Thoracic aorta (tissue), 2 donors: ENCODE results near the gene OAT. TPM values are rescaled to one million over a fixed set of nuclear protein-coding genes. Genes with fewer than 3 reads are reported as not detected.
A peak's percentile ranks its signal among the peaks of the same experiment; 100 is the strongest.

Experiments
- ATAC-seq: fragments of 150-250 bp; one replicate; pipeline ENCODE4 v1.8.0; 2017; ENCODE audit warnings: low read depth; ENCODE audit not compliant: insufficient number of reproducible peaks, low FRiP score
- DNase-seq: peaks from one replicate; pipeline ENCODE4 v3.0.0-alpha.2; 2020; ENCODE audit warnings: low spot score
- H3K27ac ChIP-seq, 2 donors: fragments of 200-600 bp; sonication (generic); 1 replicate in 1 of 2; 2 replicates in 1 of 2; pipeline ENCODE4 v1.5.1; 2016; ENCODE audit warnings: mild to moderate bottlenecking in 2 of 2, moderate library complexity in 2 of 2
- H3K27me3 ChIP-seq: fragments of 200-600 bp; sonication (generic); replicated peaks from 2 replicates; pipeline ENCODE4 v1.6.0; 2016; ENCODE audit warnings: mild to moderate bottlenecking; ENCODE audit not compliant: insufficient read depth
- H3K36me3 ChIP-seq: fragments of 200-600 bp; sonication (generic); one replicate; pipeline ENCODE4 v1.5.1; 2016
- H3K4me1 ChIP-seq, 2 donors: fragments of 200-600 bp; sonication (generic); 1 replicate in 1 of 2; 2 replicates in 1 of 2; pipeline versions ENCODE4 v1.5.1 to v1.6.0; 2016; ENCODE audit warnings: low read depth in 2 of 2, mild to moderate bottlenecking in 1 of 2; ENCODE audit not compliant: control insufficient read depth in 1 of 2
- H3K4me3 ChIP-seq: fragments of 200-600 bp; sonication (generic); 2 replicates; pipeline ENCODE4 v1.5.1; 2016; ENCODE audit warnings: mild to moderate bottlenecking
- H3K9me3 ChIP-seq: fragments of 200-600 bp; sonication (generic); 2 replicates; pipeline ENCODE4 v1.5.1; 2016
- total RNA-seq, 2 donors: library from RNA; depleted of rRNA; stranded (reverse); fragments of >200 nt; gene quantifications; one replicate each; pipeline versions ENCODE4 v1.1.0 to v1.2.3, GENCODE V29; 2016
- TF ChIP-seq, protein P1 (sequence below): fragments of 200-600 bp; sonication (generic); IDR thresholded peaks from one replicate; pipeline ENCODE4 v1.5.1; 2019; ENCODE audit warnings: antibody characterized with exemption

The OAT gene
- total RNA-seq, 2 donors from 2014 or later: 74.5 to 83.7 TPM

DNA sequence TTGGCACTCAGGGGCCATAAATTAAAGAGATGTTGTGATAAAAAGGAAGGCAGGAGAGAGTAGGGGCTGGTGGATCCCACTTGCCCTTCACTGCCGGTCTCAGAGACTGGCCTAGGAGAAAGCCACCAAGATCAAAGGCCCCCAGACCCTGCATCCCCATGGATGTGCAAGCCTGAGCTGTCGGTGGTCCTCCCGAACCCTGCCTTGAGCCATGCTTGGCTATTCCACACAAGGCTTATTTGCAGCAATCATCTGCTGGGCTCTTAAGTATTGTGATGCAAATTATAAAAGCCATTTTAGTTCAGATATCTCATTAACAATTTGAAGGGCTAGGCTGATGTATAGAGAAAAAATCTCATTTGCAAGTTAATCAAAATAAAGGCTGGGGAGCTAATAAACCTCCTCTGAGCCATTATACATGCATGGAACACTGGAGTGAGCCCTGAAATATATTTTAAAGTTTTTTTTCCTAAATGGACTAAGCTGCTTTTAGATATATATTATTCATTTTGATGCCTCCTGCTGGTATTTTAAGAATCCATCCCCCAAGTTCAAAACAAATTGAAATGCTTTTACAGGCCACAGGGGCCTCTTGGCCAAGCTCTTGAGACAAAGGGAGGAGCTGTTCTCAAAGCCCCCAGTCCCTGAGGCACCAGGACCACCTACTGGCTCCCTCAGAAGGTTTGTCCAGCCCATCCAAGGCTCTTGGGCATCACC is 28.1 kb downstream of the OAT start:
- no peaks in the 10 kb centered on the region for H3K27me3 ChIP-seq
- H3K4me3 ChIP-seq: no peak overlapping the region
- peaks cover 9 to 11% of the 10 kb centered on the region in 2 donors for H3K4me1 ChIP-seq
- no peak overlapping the region for H3K27ac ChIP-seq
- no peaks in the 10 kb centered on the region for H3K36me3 ChIP-seq
- no peak for DNase-seq
- TF ChIP-seq, protein P1, sequence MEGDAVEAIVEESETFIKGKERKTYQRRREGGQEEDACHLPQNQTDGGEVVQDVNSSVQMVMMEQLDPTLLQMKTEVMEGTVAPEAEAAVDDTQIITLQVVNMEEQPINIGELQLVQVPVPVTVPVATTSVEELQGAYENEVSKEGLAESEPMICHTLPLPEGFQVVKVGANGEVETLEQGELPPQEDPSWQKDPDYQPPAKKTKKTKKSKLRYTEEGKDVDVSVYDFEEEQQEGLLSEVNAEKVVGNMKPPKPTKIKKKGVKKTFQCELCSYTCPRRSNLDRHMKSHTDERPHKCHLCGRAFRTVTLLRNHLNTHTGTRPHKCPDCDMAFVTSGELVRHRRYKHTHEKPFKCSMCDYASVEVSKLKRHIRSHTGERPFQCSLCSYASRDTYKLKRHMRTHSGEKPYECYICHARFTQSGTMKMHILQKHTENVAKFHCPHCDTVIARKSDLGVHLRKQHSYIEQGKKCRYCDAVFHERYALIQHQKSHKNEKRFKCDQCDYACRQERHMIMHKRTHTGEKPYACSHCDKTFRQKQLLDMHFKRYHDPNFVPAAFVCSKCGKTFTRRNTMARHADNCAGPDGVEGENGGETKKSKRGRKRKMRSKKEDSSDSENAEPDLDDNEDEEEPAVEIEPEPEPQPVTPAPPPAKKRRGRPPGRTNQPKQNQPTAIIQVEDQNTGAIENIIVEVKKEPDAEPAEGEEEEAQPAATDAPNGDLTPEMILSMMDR: no peak
- ATAC-seq: no peak
- H3K9me3 ChIP-seq: no peaks in the 10 kb centered on the region

DNA sequence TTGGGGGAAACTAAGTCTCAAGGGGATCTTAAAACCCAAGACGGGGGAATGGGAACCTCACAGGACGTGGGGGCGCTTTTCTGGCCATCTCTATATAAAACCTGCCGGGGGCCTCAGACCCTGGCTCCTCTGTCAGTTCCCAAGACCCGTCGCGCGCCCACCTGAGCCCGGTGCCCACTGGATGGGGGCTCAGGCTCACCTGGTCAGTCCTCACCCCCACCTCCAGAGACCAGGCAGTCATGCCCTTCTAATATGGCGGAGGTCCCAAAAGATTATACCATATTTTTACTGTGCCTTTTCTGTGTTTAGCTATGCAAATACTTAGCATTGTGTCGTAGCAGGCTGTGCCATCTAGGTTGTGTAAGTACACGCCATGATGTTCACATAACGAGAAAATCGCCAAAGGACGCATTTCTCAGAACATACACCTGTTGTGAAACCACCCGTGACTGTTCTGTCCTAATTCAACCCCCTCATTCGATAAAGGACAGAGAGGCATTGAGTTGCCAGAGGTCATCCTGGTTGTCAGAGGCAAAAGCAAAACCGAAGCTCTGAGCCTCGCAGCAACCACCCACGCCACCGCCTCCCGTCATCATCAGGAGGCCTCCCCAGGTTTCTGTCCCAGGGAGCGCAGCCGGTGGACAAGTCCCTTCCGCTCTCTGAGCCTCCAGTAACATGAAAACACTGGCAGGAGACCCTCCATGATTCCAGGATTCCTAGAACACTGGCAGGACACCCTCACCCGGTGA is 28.9 kb downstream of the OAT start:
- Histone ChIP-seq H3K4me1 (peaks cover 9 to 17% of the 10 kb centered on the region in 2 donors), H3K27me3 (no peaks in the 10 kb centered on the region), H3K27ac (no peak overlapping the region), H3K9me3 (no peaks in the 10 kb centered on the region), H3K4me3 (peak overlapping the region; percentile 78), H3K36me3 (no peaks in the 10 kb centered on the region)
- TF ChIP-seq, protein P1: peak; percentile 2
- DNase-seq (no peak), ATAC-seq (no peak)

DNA sequence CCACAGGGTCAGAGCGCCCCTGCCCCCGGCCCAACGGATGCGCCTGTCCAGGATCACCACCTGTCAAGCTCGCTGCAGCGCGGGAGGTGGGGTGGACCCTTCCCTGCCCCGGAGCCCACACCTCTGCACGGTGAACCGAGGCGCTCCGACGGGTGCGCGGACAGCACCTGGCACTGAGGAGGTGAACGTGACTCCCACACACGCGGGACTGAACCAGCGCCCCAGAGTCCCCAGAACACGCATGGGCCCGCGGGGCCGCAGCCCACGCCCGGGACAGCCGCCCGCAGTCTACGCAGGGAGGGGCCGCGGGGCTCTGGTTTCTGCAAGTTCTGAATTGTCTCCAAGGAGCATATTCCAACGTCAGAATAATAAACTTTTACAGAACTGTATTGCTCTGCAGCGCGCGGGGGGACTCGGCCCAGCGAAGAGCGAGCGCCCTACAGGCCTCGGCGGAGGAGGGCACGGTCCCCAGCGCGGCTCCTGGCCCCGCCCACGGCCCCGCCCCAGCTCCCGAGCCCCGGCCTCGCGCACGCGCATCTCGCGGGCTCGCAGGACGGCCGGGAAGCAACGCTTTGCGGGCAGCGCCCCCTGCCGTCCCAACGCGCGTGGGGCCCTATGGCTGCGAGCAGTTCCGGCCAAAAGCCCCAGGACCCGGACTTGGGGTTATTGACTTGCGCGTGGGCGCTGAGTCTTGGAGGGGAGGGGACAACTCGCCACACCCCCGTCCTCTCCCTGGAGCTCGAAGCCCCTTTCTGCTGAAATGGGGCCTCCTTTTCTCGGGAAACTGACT is 29.7 kb downstream of the OAT start:
- peak overlapping the region; percentile 78 for H3K4me3 ChIP-seq
- peaks cover 9 to 25% of the 10 kb centered on the region in 2 donors for H3K4me1 ChIP-seq
- H3K9me3 ChIP-seq: no peaks in the 10 kb centered on the region
- peak; percentile 24 for DNase-seq
- H3K27ac ChIP-seq: no peak overlapping the region
- TF ChIP-seq, protein P1: peak; percentile 95
- ATAC-seq: peak; percentile 83
- no peaks in the 10 kb centered on the region for H3K36me3 ChIP-seq
- no peaks in the 10 kb centered on the region for H3K27me3 ChIP-seq

DNA sequence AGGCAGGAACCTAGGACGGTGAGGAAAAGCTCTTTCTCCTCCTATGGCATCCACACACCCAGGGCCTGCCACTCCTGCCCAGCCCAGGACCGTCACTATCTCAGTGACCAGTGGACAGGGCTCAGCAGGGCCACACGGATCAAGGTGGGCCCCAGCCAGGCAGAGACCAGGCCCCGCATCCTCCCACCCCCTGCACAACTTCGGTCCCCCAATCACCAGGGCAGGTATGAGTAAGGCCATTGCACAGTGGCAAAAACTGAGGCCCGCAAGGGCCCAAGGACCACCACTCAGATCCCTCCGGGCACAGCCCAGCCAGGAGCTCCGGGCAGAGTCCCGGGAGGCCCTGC is 30.3 kb downstream of the OAT start:
- Histone ChIP-seq H3K36me3 (no peaks in the 10 kb centered on the region), H3K4me3 (peak overlapping the region; percentile 78), H3K27me3 (no peaks in the 10 kb centered on the region), H3K4me1 (peaks cover 9 to 25% of the 10 kb centered on the region in 2 donors), H3K9me3 (no peaks in the 10 kb centered on the region), H3K27ac (no peak overlapping the region)
- TF ChIP-seq, protein P1: no peak
- DNase-seq (no peak), ATAC-seq (no peak)
